ENCODE measurements around the gene ANGPT4.

The ANGPT4 gene

GRCh38 chr20:824490-824889, 91.6 kb downstream of the ANGPT4 start:
- no peak for TF ChIP-seq CTCF (IDR thresholded peaks at IDR 0.05; ENCODE audit: low read depth, low read length, missing control alignments)
- H3K4me3 ChIP-seq (ENCODE audit: low read depth, low read length) = no peak overlapping the region
- DNase-seq (ENCODE audit: low read depth) = no peak

- no peak for DNase-seq (ENCODE audit: low read depth)
- no peak overlapping the region for H3K4me3 ChIP-seq (ENCODE audit: low read depth, low read length)
- no peak for TF ChIP-seq CTCF (IDR thresholded peaks at IDR 0.05; ENCODE audit: low read depth, low read length, missing control alignments)
These were observed 92.6 kb downstream of the ANGPT4 start for GRCh38 chr20:823574-823902.

GRCh38 chr20:822651-823573, 93.2 kb downstream of the ANGPT4 start:
- no peak for DNase-seq (ENCODE audit: low read depth)
- TF ChIP-seq CTCF (IDR thresholded peaks at IDR 0.05; ENCODE audit: low read depth, low read length, missing control alignments) = no peak
- H3K4me3 ChIP-seq (ENCODE audit: low read depth, low read length) = no peak overlapping the region

- TF ChIP-seq CTCF (IDR thresholded peaks at IDR 0.05; ENCODE audit: low read depth, low read length, missing control alignments) = no peak
- no peak overlapping the region for H3K4me3 ChIP-seq (ENCODE audit: low read depth, low read length)
- DNase-seq (ENCODE audit: low read depth) = no peak
These were observed 94.4 kb downstream of the ANGPT4 start for GRCh38 chr20:821731-822065.

- no peak for TF ChIP-seq CTCF (IDR thresholded peaks at IDR 0.05; ENCODE audit: low read depth, low read length, missing control alignments)
- DNase-seq (ENCODE audit: low read depth) = no peak
These were observed 94.9 kb downstream of the ANGPT4 start for GRCh38 chr20:821046-821730.

GRCh38 chr20:820323-820953, 95.7 kb downstream of the ANGPT4 start:
- TF ChIP-seq CTCF (IDR thresholded peaks at IDR 0.05; ENCODE audit: low read depth, low read length, missing control alignments) = no peak
- no peak overlapping the region for H3K4me3 ChIP-seq (ENCODE audit: low read depth, low read length)
- no peak for DNase-seq (ENCODE audit: low read depth)

More at GRCh38 chr20:821046-821730, 94.9 kb downstream of the ANGPT4 start:
- no peak overlapping the region for H3K4me3 ChIP-seq (ENCODE audit: low read depth, low read length)
